Ishikawa (cell line): ENCODE data around the gene UNC79.

Source experiments
- EP300 ChIP-seq: IDR thresholded peaks from 2 replicates; pipeline ENCODE4 v1.6.1; 2012; ENCODE audit warnings: borderline replicate concordance
- RAD21 ChIP-seq: IDR thresholded peaks from 2 replicates; pipeline ENCODE4 v1.6.1; 2012; ENCODE audit warnings: low read depth
- TAF1 ChIP-seq: IDR thresholded peaks from 2 replicates; pipeline ENCODE4 v1.6.1; 2012; ENCODE audit warnings: low read depth, mild to moderate bottlenecking
- TCF12 ChIP-seq: IDR thresholded peaks from 2 replicates; pipeline ENCODE4 v1.6.1; 2012; ENCODE audit warnings: low read depth
- TEAD4 ChIP-seq: IDR thresholded peaks from 2 replicates; pipeline ENCODE4 v1.6.1; 2012
- YY1 ChIP-seq: IDR thresholded peaks from 2 replicates; pipeline ENCODE4 v1.6.1; 2012; ENCODE audit warnings: low read depth
- ZBTB7A ChIP-seq: IDR thresholded peaks from 2 replicates; pipeline ENCODE4 v1.6.1; 2012; ENCODE audit warnings: low read depth

- TF ChIP-seq YY1 (no peak), RAD21 (no peak), TCF12 (0 out of 2 replicates have a peak, but pooled peaks have one; percentile 25), EP300 (no peak; the same call in 1 of the 2 replicates), TEAD4 (0 out of 2 replicates have a peak, but pooled peaks have one; percentile 20), ZBTB7A (no peak), TAF1 (no peak)
These were observed 276.7 kb downstream of the UNC79 start for GRCh38 chr14:93707475-93707874.
